Right renal pelvis (tissue), 4 donors: ENCODE measurements around the gene PTH1R. TPM values are rescaled to one million over a fixed set of nuclear protein-coding genes. Genes with fewer than 3 reads are reported as not detected.

ENCODE experiments used
- DNase-seq, 4 donors: peaks; one replicate each; pipeline ENCODE4 v3.0.0-alpha.2; 2013; ENCODE audit warnings: low read depth in 4 of 4, low spot score in 3 of 4, missing footprints in 1 of 4
- polyA plus RNA-seq, 4 donors: library from polyadenylated mRNA; unstranded; fragments of 120-200 nt; gene quantifications; one replicate each; pipeline ENCODE4 v1.2.1, GENCODE V29; 2013; ENCODE audit not compliant: insufficient read length in 4 of 4

Gene PTH1R
- polyA plus RNA-seq, 4 donors = 157 to 260 (median 188) TPM

DNA sequence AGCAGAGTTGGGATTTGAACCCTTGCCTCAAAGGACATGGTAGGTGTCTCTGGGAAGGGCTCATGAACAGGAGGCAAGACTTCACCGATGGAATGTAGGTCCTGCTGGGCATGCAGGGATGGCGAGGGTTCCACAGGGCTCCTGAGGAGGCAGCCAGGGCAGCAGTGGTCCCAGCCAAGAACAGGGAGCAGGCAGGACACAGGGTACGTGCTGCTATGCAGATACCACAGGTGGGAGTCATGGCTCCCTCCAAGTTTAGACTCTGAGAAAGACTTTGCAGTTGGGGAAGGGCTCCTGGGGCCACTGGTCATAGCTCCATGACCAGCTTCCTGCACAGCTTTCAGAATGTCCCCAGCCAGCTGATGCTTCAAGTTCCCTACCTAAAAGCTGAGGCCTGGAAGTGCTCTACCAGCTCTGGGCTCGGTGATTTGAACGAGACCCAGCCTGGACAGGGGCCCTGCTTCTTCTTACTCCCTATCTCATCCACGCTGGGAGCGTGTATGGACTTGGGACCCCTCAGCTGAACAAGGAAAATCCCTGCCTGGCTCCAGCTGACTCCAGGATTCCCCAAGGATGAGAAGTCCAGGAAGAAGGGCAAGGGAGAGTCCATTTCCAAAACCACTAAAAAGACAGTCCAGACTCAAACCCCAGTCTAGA lies 15.0 kb upstream of the PTH1R start:
- DNase-seq = no peak

DNA sequence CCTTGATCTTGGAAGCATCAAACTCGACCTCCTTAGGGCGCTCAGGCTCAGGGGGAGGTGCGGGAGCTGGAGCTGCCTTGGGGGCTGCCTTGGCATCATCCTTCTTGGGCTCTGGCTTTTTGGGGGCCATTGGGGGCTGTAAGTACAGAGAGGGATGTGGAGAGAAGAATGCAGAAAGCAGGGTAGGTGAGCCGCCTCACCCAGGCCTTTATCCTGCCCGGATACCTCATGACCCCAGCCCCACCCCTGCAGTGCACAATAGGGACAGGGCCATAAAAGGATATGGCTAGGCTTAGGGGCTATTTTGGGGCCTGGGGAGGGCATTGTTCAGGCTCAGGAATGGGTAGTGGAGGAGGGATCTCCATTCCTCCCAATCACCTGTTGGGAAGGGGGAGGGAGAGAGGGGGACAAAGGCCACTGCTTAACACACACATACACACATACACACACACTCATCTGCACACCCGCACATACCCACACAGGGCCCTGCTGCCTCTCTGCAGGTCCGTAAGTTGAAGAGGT lies 14.2 kb upstream of the PTH1R start, which contains the start of gene MYL3:
Gene MYL3, minus strand, starts transcription at position 184 of the 522 bp plus-strand sequence. Its CDS starts 54 bp downstream, at position 130.
- no peak for DNase-seq

DNA sequence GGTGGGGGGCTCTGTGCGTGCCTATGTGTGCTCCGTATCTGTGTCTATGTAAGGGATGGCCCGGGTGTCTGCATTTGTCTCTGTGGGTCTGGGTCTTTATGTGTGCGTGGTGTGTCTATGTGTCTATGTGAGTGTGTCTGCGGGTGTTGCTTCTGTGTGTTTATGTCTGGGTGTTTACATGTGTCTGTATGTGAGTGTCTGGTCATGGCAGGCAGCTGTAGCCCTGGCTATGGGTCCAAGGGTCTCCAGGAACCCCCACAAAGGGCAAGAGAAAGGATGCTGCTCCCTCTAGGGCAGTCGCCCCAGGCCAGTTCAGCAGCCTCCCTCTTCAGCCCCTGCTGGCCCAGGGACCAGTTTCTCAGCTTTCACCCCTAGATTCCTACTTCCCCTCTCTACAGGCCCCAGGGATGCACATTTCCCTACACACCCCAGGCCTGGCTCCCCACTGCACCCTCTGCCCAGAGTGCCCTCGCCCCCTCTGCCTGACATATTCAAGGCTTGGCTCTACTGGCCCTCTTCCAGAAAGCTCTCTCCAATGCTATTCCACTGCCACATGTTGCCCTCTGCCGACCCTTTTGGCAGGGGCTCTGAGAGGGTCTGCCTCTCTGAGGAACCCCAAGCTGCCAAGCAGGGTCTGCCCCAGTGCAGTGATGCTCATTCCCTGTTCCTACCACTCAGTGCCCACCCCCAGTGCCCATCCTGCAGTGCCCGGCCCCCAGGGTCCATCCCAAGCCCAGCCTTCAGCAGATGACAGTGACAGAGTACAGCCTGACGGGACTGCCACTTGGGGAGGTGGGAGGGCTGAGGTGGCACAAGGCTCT lies 13.2 kb upstream of the PTH1R start:
- no peak for DNase-seq

DNA sequence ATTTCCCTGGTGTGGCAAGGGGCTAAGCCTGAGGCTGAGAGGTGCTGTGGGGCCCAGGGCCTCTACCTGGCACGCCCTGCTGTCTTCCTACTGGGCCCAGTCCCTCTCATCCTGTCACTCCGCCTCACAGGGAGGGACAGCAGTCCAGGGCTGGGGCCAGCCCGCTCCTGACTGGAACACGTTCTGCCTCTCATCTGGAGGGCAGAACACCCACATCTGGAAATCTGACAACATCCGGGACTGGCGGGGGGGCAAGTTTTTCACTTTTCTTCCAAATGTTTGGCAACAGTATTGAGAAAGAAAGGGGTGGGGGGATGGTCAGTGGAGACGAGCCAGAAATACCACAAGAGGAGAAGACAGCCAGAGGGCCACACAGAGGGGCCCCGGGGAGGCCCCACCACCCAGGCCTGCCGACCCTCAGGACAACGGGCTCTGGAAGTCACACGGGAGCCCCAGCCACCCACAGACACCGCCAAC lies 12.5 kb upstream of the PTH1R start:
- no peak for DNase-seq

DNA sequence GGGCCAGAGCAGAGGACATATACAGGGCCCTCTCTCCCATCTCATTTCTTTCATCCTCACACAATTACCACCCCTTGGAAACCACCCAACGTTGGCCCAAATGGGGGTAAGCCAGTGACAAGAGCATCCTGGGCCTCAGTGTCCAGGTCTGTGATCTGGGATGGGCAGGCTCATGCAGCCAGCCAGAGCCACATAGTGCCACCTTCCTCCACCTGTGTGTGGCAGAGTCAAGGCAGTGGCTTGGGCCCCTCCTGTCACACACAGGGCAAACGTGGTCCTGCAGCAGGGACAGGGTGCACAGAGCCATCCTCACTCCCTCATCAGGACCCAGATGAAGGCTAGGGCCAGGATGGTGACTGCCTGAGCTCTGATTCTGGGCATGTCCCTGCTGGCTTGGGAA lies 12.0 kb upstream of the PTH1R start:
- DNase-seq = no peak

DNA sequence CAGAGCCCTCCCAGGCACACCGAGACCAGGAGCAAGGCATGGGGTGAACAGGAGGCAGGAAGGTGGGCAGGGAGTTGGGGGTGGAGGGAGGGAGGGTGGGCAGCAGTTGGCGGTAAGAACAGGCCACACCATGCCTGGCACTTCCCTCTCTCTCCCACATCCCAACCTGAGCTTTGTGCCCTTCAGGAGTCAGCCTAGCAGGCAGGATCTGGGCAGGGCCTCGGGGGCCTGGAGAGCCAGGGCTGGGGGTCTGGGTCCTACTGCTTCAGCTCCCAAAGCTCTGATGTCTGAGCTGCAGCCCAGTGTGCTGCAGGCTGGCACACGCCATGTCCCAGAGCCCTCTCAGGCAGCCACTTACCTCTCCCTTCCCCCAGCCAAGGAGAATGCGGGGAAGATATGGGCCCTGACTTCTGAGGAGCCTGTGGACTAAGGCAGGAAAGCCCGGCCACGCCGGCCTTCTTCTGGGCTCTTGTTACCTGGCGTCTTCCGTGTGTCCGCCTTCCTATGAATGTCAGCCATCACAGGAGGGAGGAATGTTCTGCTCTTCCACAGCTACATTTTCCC lies 11.4 kb upstream of the PTH1R start:
- no peak for DNase-seq

DNA sequence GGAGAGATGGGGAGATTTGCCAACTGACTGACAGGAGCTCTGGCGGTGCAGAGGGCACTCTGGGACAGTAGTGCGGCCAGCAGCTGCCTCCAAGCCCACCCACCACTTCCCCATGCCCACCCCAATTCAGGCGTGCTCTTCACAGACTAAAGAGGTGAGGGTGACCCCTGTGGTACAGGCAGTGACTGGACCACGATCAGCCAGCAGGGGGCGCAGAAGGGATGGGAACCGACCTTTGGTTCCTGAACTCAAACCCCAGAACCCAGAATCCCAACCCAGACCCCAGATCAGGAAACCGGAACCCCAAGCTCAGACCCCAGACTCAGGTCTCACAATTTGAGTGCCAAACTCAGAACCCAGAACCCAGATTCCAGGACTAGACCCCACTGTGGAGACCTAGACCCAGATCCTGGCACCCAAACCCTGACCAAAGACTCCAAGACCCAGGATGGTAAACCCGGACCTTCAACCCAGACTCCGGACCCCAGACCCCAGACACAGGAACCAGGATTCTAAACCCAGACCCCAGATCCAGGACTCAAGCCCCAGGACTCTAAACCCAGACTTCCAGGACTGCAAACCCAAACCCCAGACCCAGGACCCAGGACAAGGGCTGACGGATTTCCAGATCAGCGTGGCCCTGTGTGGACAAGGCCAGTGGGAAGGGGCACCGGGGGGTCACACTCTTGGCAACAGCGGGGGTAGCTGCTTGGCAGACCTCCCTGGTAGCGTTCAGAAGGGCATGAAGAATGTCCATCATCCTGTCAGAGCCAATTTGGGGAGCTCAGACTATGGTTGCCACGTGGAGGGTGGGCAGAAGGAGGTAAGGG lies 10.6 kb upstream of the PTH1R start:
- DNase-seq = no peak

DNA sequence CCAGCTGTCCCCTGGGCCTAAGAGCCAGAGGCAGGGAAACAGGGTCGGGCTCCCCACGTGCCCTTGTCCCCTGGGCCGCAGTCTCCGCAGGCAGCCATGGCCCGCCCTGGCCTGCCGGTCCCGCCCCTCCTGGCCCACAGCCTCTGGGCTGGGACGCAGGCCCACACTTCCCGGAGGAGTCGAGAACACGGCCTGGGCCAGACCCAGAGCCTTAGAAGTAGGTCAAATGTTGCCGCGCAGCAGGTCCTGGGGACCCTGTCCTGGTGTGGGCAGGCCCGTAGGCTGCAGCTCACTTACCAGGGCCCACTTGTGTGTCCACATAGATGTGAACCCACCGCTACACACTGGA lies 10.0 kb upstream of the PTH1R start:
- DNase-seq = no peak

DNA sequence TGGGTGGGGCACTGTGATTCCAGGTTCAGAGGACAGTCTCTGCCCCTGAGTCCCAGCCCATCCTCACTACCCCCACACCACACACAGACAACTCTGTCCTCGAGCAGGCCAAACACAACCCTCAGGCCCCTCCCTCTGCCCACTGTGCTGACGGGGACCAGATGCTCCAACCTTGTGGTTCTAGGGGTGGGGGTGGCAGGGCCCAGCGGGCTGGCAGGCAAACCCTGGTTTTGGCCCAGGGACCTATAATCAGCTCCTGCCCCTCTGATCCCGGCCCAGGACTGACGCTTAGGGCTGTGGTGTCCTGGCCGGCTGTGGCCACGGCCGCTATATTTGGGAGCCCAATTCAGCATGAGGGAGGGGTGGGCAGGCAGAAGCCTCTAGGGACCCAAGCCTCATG lies 9.2 kb upstream of the PTH1R start:
- DNase-seq = no peak

DNA sequence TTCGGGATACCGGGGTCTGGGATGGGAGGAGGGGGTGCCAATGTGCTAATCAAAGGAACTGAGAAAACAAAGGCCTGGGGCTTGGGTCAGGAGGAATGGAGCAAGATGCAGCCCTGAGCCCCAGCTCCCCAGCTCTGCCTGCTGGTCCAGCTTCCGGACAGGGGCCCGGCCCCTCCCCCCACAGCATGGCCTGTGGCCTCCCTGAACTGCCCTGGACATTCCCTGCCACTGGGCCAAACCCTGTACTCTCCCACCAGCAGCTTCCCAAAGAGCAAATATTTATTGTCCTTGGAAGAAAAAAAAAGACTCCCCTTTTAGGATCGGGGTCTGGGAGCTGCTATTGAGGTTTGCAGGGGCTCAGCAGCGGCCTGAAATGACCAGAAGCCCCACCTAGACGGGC lies 8.6 kb upstream of the PTH1R start:
- no peak for DNase-seq

DNA sequence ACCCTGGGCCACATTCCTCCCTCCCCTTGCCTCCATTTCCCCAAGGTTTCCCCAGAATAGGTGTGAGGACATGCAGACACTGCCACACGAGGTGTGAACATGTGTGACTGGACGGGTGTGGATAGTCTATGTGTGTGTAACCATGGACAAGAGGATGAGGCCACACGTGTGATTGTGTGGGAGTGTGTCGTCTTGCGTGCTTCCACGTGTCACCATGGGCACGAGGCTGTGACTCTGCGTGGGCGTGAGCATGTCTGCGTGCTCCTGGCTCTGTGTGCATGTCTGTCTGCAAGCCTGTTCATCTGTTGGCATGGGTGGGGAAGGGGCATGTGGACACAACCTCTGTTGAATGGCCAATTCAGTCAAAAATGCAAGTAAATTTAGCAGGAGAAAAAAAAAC lies 8.1 kb upstream of the PTH1R start:
- no peak for DNase-seq

DNA sequence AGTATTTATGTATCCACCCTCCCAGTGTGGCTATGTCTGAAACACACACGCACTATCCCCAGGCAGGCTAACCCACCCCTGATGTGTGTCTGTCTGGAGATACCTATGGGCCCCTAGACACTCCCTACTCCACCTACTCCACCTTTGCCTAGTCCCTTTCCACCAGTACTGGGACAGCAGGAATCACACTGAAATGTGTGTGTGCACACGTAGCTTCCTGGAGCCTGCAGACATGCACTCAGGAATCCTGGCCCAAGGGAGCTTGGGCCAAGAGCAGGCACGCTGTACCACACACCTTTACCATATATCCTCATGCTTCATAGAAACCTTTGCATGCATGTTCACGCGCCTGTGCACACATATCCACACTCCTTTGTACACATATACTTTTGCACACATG lies 6.9 kb upstream of the PTH1R start:
- no peak for DNase-seq

DNA sequence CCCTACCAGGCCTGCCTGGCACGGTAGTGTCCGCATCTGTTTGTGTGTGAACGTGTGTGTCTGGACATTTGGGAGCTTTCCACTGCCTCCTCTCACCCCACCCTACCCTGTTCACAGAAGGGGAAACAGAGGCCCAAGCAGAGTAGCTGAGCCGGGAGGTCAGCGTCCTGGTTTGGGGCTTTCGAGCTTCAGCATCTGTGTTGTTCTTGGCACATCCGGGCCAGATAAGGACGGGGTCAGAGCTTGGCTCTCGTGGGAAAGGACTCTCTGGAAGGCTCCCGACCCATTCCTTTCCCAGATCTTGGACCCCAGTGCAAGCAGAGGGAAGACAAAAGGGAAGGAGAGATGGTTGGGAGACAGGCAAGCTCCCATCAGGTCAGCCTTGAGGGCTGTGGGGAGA lies 6.3 kb upstream of the PTH1R start:
- DNase-seq = no peak

DNA sequence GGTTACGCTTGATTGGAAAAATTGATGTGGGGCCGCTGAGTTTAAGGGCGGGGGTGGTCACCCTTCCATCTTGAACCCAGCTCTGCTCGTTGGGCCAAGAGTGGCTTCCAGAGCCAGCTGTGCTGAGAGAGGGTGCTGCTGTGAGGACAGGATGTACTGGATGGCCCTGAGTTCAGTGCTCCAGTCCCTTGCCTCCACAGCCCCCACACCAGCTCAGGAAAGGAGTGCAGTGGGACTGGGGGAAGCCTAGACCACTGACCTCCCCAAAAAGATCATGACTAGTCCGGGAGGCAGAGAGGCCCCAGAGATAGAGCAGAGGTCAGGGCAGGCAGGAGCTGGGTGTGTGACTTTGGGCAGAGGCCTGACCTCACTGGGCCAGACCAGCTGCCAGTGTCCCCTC lies 4.0 kb upstream of the PTH1R start:
- DNase-seq = no peak

DNA sequence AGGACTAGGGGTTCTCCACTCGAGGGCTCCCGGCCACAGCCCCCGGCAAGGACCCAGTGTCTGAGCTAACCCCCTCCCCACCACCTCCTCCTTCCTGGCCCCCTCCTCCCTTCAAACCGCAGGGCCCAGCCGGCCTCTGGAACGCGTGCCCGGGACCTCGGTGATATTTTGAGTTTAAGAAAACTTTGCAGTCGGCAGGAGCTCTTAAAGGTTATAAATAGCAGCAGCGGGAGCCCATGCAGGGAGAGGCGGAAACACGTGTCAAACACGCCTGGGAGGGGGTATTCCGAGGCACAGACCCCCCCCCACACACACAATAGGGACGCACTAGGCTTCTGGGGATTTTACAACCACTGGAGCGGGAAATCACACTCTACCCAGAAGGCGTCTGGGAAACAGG lies 3.1 kb upstream of the PTH1R start:
- DNase-seq = peak in 1 of 4 donors; percentile 76

DNA sequence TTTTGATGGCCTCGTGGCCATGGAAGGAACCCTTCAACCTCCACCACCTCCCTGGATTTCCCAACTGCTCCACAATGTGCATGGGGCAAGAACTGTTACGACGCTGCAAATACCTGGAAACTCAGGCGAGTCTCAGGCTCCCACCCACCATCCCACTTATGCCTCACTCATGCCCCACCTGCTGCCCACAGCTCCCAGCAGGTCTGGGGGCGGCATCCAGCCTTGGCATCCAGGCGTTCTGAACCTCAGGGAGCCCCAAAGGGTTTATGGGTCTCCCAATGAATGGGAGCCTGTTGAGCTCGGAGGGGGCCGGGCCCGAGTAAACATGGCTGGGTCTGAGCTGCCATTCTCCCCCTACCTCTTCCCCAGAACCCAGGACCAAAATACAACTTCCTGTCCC lies 2.0 kb upstream of the PTH1R start:
- no peak for DNase-seq

DNA sequence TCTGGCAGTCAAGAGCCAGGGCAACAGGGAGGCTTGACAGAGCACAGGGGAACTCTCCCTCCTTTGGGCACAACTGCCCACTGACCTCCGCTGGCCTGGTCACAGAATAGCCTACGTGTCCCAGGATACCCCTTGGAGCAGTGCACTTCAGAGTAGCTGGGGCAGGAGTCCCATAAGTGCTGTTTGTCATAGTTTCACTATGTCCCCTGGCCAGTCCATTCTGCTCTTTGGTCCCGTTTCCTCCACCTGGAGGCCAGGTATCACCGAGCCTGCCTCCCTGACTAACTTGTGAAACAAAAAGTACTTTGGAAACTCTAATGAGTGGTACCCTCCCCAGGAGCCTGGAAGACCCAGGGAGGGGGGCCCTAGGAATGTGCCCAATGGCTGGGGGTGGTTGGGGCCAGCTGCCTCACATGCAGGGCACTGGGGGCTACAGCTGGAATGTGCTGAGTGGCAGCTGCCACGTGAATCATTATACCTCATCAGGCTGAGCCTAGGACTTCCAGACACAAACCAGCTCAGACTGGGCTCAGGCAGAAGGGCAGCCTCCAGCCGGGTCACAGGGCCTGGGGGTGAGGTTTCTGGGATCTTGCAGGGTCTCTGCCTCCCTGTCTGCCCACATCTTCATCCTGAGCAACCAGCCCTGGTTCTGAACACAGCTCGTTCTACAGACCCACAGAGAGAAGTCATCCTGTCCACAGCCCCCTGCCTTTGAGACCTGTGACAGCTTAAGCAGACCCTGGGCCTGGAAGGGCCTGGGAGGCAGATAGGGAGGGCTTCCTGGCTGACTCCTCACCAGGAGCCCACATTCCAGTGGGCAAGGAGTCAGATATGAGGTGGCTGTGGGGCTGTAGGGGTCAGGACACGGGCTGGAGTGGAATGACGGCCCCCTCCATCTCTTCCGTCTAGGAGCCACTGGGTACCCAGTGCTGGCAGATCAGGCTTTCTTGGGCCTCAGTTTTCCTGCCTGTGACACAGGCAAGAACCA lies 914 bp upstream of the PTH1R start:
- DNase-seq = no peak

DNA sequence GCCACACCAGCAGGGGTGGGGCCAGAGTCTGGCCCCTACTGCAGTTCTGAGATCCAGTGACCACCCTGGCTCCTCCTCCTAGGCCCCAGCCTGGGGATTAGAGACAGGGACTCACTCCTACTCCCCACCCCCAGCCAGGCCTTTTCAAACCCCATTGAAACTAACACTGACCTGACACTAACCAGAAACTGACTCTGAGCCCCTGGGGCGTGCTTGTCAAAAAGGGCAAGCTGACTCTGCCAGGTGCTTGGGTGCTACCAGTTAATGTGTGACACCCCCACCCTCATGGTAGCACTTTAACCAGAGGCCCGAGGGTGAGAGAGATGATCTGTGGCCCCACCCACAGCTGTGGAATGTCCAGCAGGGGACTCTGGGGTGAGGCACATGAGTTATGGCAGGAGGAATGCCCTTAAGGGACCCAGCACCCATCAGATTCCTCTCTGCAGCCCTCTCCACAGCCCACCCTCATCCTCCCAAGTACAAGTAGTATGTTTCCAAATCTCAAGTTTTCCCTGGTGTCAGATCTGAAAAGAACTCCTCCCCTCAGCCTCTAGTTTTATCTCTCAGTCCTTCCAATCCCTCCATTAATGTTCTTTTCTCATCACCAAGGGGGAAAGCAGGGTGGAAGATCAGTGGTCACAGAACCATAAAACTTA lies 1.4 kb downstream of the PTH1R start:
- no peak for DNase-seq
